HK-2 (cell line): ENCODE results near the gene ASPHD1.
"Not testable (repeated sequence)": the region's sequence is repeated elsewhere in the genome, so short reads cannot be mapped to it uniquely, and the experiment has no call there.

Source experiments
- DNase-seq: peaks from one replicate; pipeline ENCODE4 v3.0.0-alpha.2; 2018; ENCODE audit not compliant: unreplicated experiment

Gene ASPHD1

GRCh38 chr16:29877266-29877961, 22.9 kb upstream of the ASPHD1 start:
- DNase-seq, result no peak

- DNase-seq, result no peak
Measured at GRCh38 chr16:29878172-29878571, 22.1 kb upstream of the ASPHD1 start.

GRCh38 chr16:29881050-29881449, 19.2 kb upstream of the ASPHD1 start:
- DNase-seq, result no peak

- no peak for DNase-seq
Measured at GRCh38 chr16:29883987-29884386, 16.3 kb upstream of the ASPHD1 start.

GRCh38 chr16:29889372-29889771, 10.9 kb upstream of the ASPHD1 start:
- DNase-seq, result not testable (repeated sequence)

GRCh38 chr16:29891525-29892457, 8.5 kb upstream of the ASPHD1 start:
- DNase-seq, result no peak

- DNase-seq, result no peak
Measured at GRCh38 chr16:29892458-29892813, 7.9 kb upstream of the ASPHD1 start.

GRCh38 chr16:29893553-29893952, 6.7 kb upstream of the ASPHD1 start:
- no peak for DNase-seq

GRCh38 chr16:29894352-29894751, 5.9 kb upstream of the ASPHD1 start:
- no peak for DNase-seq

- no peak for DNase-seq
Measured at GRCh38 chr16:29896841-29897240, 3.4 kb upstream of the ASPHD1 start.

- DNase-seq, result no peak
Measured at GRCh38 chr16:29897333-29897732, 3.0 kb upstream of the ASPHD1 start.

GRCh38 chr16:29898135-29898803, 2.0 kb upstream of the ASPHD1 start:
- DNase-seq, result no peak

GRCh38 chr16:29898804-29899515, 1.3 kb upstream of the ASPHD1 start:
- no peak for DNase-seq

- peak; percentile 83 for DNase-seq
Measured at GRCh38 chr16:29899516-29900101, 679 bp upstream of the ASPHD1 start, which contains the start of gene SEZ6L2. TSS of gene SEZ6L2 (minus strand) at chr16:29899550. CDS start at chr16:29899019, 531 bp downstream.

GRCh38 chr16:29900888-29901606, 759 bp downstream of the ASPHD1 start:
- no peak for DNase-seq

- DNase-seq, result no peak
Measured at GRCh38 chr16:29901607-29901945, 1.3 kb downstream of the ASPHD1 start.

- no peak for DNase-seq
Measured at GRCh38 chr16:29903590-29903989, 3.3 kb downstream of the ASPHD1 start.

GRCh38 chr16:29904947-29905346, 4.7 kb downstream of the ASPHD1 start:
- DNase-seq, result no peak

- no peak for DNase-seq
Measured at GRCh38 chr16:29905668-29906067, 5.4 kb downstream of the ASPHD1 start.

- DNase-seq, result no peak
Measured at GRCh38 chr16:29906520-29907244, 6.4 kb downstream of the ASPHD1 start.
